ENCODE data around the gene FAT1.

GRCh38 chr4:186619088-186619487 lies 104.6 kb downstream of the FAT1 start:
- TF ChIP-seq SP1 (CRISPR knock-in tag; conservative IDR thresholded peaks at IDR 0.05) (no peak), NR2C2 (CRISPR knock-in tag; IDR thresholded peaks at IDR 0.05) (no peak), ZNF532 (CRISPR knock-in tag; IDR thresholded peaks at IDR 0.05; ENCODE audit: borderline replicate concordance) (no peak), NFYB (CRISPR knock-in tag; conservative IDR thresholded peaks at IDR 0.05; ENCODE audit: low read depth) (no peak), CTCF (IDR thresholded peaks at IDR 0.05) (no peak), E2F4 (CRISPR knock-in tag; IDR thresholded peaks at IDR 0.05; ENCODE audit: borderline replicate concordance, low read depth) (no peak), GABPB1 (CRISPR knock-in tag; IDR thresholded peaks at IDR 0.05) (no peak)

All from WTC11 (cell line).